Natural killer cell (primary cell): Measurements from ENCODE around the gene TRIM66. TPM values are rescaled to one million over a fixed set of nuclear protein-coding genes. Genes with fewer than 3 reads are reported as not detected.
A peak's percentile ranks its signal among the peaks of the same experiment; 100 is the strongest.

Experiments used
- ATAC-seq, 3 donors: fragments of 150-1000 bp in 2 of 3; fragments of 200-7000 bp in 1 of 3; cut with Tn5 transposase; 1 replicate in 1 of 3; 2 replicates in 2 of 3; pipeline ENCODE4 v1.10.0; 2021; ENCODE audit warnings: mild to moderate bottlenecking in 2 of 3, moderate library complexity in 2 of 3
- DNase-seq, 2 donors: peaks; one replicate each; pipeline versions ENCODE4 v3.0.0 to v3.0.0-alpha.2; 2013 to 2021; ENCODE audit warnings: mixed read lengths in 1 of 2
- H3K27ac ChIP-seq: one replicate; pipeline ENCODE4 v1.5.1; 2013; ENCODE audit warnings: mild to moderate bottlenecking, low read length
- H3K27me3 ChIP-seq: one replicate; pipeline ENCODE4 v1.6.1; 2013; ENCODE audit warnings: low read length; ENCODE audit not compliant: control insufficient read depth, insufficient read depth
- H3K36me3 ChIP-seq: one replicate; pipeline ENCODE4 v1.6.1; 2013; ENCODE audit warnings: low read length; ENCODE audit not compliant: control insufficient read depth, insufficient read depth
- H3K4me1 ChIP-seq: one replicate; pipeline ENCODE4 v1.6.1; 2013; ENCODE audit warnings: low read length; ENCODE audit not compliant: control insufficient read depth, insufficient read depth
- H3K4me3 ChIP-seq: one replicate; pipeline ENCODE4 v1.5.1; 2013; ENCODE audit warnings: low read length
- H3K9me3 ChIP-seq: one replicate; pipeline ENCODE4 v1.6.1; 2013; ENCODE audit warnings: low read length; ENCODE audit not compliant: control insufficient read depth, insufficient read depth
- H3K27ac Mint-ChIP-seq, 2 donors: one replicate each; pipeline ENCODE4 v1.8.0; 2022; ENCODE audit warnings: mild to moderate bottlenecking in 2 of 2, mixed read lengths in 2 of 2, moderate library complexity in 1 of 2
- H3K27me3 Mint-ChIP-seq, 2 donors: one replicate each; pipeline ENCODE4 v1.8.0; 2022; ENCODE audit warnings: low read depth in 2 of 2, mixed read lengths in 2 of 2
- H3K36me3 Mint-ChIP-seq: one replicate; pipeline ENCODE4 v1.8.0; 2022; ENCODE audit warnings: mixed read lengths
- H3K4me1 Mint-ChIP-seq, 2 donors: one replicate each; pipeline ENCODE4 v1.8.0; 2022; ENCODE audit warnings: mixed read lengths in 2 of 2
- H3K4me3 Mint-ChIP-seq: one replicate; pipeline ENCODE4 v1.8.0; 2022; ENCODE audit warnings: mild to moderate bottlenecking, moderate library complexity, mixed read lengths
- H3K9me3 Mint-ChIP-seq, 2 donors: one replicate each; pipeline ENCODE4 v1.8.0; 2022; ENCODE audit warnings: mixed read lengths in 2 of 2
- WGBS: methylation state at CpG from one replicate; pipeline ENCODE4 v1.1.7; 2013; ENCODE audit warnings: missing lambda C conversion rate; ENCODE audit not compliant: insufficient coverage; 5-methylcytosine and 5-hydroxymethylcytosine counted together
- intact Hi-C: fragments of 100-400 bp; cut with micrococcal nuclease; formaldehyde crosslinking; loops from one replicate; pipeline ENCODE4 v1.14.2; 2022
- total RNA-seq, 4 donors: library from RNA; stranded (reverse); fragments of 120-200 nt in 1 of 4; gene quantifications; one replicate each; pipeline versions ENCODE4 v1.2.3 to v1.2.4, GENCODE V29; 2013 to 2022
- TF ChIP-seq, protein P1 (sequence below): fragments of 200-600 bp; IDR thresholded peaks from one replicate; pipeline ENCODE4 v1.8.0; 2022; ENCODE audit warnings: antibody characterized with exemption

TRIM66 gene
- total RNA-seq, 3 donors from 2014 or later (not counting 1 experiment from before 2014, with no cell fraction given), result 13.7 to 24.4 (median 14.3) TPM

DNA sequence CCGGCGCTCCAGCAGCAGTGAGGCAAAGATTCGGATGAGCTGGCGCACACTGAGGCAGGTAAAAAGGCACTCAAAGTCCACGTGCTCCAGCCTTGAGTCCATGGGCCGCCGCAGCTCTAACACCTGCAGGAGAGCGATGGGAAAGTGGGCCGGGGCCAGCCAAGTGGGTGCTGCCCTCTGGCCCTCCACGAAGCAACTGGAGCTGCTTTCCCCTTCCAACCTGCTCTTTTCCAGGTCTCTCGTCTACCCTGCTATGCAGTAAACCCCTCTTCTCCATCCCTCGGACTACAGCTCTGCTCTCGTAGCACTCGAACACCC, 20.1 kb upstream of the TRIM66 start:
- H3K4me3 Mint-ChIP-seq, result no peak overlapping the region
- TF ChIP-seq, protein P1, sequence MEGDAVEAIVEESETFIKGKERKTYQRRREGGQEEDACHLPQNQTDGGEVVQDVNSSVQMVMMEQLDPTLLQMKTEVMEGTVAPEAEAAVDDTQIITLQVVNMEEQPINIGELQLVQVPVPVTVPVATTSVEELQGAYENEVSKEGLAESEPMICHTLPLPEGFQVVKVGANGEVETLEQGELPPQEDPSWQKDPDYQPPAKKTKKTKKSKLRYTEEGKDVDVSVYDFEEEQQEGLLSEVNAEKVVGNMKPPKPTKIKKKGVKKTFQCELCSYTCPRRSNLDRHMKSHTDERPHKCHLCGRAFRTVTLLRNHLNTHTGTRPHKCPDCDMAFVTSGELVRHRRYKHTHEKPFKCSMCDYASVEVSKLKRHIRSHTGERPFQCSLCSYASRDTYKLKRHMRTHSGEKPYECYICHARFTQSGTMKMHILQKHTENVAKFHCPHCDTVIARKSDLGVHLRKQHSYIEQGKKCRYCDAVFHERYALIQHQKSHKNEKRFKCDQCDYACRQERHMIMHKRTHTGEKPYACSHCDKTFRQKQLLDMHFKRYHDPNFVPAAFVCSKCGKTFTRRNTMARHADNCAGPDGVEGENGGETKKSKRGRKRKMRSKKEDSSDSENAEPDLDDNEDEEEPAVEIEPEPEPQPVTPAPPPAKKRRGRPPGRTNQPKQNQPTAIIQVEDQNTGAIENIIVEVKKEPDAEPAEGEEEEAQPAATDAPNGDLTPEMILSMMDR, result no peak
- H3K9me3 Mint-ChIP-seq, result no peaks in the 10 kb centered on the region
- peaks cover 0 to 10% of the 10 kb centered on the region in 2 donors for H3K4me1 Mint-ChIP-seq
- H3K4me3 ChIP-seq, result no peak overlapping the region
- H3K36me3 ChIP-seq, result no peaks in the 10 kb centered on the region
- H3K27me3 Mint-ChIP-seq, result peaks cover 0 to 2% of the 10 kb centered on the region in 2 donors
- ATAC-seq (no peak), DNase-seq (no peak)
- no peak overlapping the region for H3K27ac ChIP-seq
- peaks cover 4% of the 10 kb centered on the region for H3K4me1 ChIP-seq
- no peaks in the 10 kb centered on the region for H3K9me3 ChIP-seq
- intact Hi-C loops, result no loop called here
- no peaks in the 10 kb centered on the region for H3K36me3 Mint-ChIP-seq
- no peaks in the 10 kb centered on the region for H3K27me3 ChIP-seq
- peak overlapping the region in 1 of 2 donors; percentile 44 for H3K27ac Mint-ChIP-seq
- 94% methylated on average over 14 of the region's 14 CpGs for WGBS

- Mint-ChIP-seq H3K4me3 (no peak overlapping the region), H3K36me3 (no peaks in the 10 kb centered on the region), H3K4me1 (peaks cover 0 to 10% of the 10 kb centered on the region in 2 donors), H3K27ac (peak overlapping the region in 1 of 2 donors; percentile 44), H3K27me3 (peaks cover 0 to 2% of the 10 kb centered on the region in 2 donors), H3K9me3 (no peaks in the 10 kb centered on the region)
- Histone ChIP-seq H3K4me3 (no peak overlapping the region), H3K36me3 (no peaks in the 10 kb centered on the region), H3K27me3 (no peaks in the 10 kb centered on the region), H3K9me3 (no peaks in the 10 kb centered on the region), H3K4me1 (peaks cover 4% of the 10 kb centered on the region), H3K27ac (no peak overlapping the region)
- TF ChIP-seq, protein P1, result no peak
- no peak for ATAC-seq
- intact Hi-C loops, result no loop called here
- no peak for DNase-seq
- 91% methylated on average over 10 of the region's 10 CpGs for WGBS
These were observed 19.6 kb upstream of the TRIM66 start for GRCh38 chr11:8701891-8702597.

GRCh38 chr11:8699903-8700302, 17.4 kb upstream of the TRIM66 start:
- no peak overlapping the region for H3K4me3 ChIP-seq
- no peaks in the 10 kb centered on the region for H3K27me3 ChIP-seq
- 17% methylated on average over 3 of the region's 3 CpGs for WGBS
- Mint-ChIP-seq H3K4me1 (peaks cover 0 to 4% of the 10 kb centered on the region in 2 donors), H3K9me3 (no peaks in the 10 kb centered on the region), H3K27ac (no peak overlapping the region), H3K27me3 (no peaks in the 10 kb centered on the region), H3K36me3 (no peaks in the 10 kb centered on the region), H3K4me3 (no peak overlapping the region)
- DNase-seq (no peak), ATAC-seq (no peak)
- peaks cover 4% of the 10 kb centered on the region for H3K4me1 ChIP-seq
- TF ChIP-seq, protein P1, result no peak
- no peaks in the 10 kb centered on the region for H3K9me3 ChIP-seq
- H3K27ac ChIP-seq, result no peak overlapping the region
- intact Hi-C loops, result no loop called here
- H3K36me3 ChIP-seq, result no peaks in the 10 kb centered on the region
